ENCODE results near the gene RFTN2.
"Not testable (repeated sequence)": the region's sequence is repeated elsewhere in the genome, so short reads cannot be mapped to it uniquely, and the experiment has no call there.

DNA sequence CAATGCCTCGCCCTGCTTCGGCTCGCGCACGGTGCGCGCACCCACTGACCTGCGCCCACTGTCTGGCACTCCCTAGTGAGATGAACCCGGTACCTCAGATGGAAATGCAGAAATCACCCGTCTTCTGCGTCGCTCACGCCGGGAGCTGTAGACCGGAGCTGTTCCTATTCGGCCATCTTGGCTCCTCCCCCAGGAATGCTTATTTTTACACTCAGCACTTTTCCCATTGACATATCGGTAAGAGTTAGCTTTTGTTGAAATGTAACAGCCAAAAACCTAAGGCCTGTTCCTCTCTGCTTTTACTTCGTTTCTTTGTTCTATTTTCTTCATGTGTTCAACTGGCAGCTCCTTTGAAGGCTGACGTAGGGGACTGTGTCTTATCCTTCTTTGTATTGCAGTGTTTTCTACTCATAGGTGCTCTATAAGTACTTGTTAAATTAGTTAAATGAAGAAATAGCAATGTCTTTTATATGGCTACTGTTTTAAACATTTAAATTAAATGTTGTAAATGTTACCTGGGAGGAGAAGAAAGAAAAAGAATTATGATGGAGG lies 34.7 kb downstream of the RFTN2 start:
- TF ChIP-seq EP300 (IDR thresholded peaks at IDR 0.05) = not testable (repeated sequence)
- TF ChIP-seq, protein P1, sequence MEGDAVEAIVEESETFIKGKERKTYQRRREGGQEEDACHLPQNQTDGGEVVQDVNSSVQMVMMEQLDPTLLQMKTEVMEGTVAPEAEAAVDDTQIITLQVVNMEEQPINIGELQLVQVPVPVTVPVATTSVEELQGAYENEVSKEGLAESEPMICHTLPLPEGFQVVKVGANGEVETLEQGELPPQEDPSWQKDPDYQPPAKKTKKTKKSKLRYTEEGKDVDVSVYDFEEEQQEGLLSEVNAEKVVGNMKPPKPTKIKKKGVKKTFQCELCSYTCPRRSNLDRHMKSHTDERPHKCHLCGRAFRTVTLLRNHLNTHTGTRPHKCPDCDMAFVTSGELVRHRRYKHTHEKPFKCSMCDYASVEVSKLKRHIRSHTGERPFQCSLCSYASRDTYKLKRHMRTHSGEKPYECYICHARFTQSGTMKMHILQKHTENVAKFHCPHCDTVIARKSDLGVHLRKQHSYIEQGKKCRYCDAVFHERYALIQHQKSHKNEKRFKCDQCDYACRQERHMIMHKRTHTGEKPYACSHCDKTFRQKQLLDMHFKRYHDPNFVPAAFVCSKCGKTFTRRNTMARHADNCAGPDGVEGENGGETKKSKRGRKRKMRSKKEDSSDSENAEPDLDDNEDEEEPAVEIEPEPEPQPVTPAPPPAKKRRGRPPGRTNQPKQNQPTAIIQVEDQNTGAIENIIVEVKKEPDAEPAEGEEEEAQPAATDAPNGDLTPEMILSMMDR (IDR thresholded peaks at IDR 0.05) = not testable (repeated sequence)

Data from sigmoid colon (tissue), 4 donors.